ENCODE data around the gene DDB1.

DDB1 gene

GRCh38 chr11:61349916-61350315, 17.0 kb upstream of the DDB1 start:
- in situ Hi-C loops (cut with MboI; ENCODE audit: low pct_unique_long_range_greater_than_20kb, low sequenced_read_pairs, unreplicated experiment), result no loop called here
- TF ChIP-seq, protein P1, sequence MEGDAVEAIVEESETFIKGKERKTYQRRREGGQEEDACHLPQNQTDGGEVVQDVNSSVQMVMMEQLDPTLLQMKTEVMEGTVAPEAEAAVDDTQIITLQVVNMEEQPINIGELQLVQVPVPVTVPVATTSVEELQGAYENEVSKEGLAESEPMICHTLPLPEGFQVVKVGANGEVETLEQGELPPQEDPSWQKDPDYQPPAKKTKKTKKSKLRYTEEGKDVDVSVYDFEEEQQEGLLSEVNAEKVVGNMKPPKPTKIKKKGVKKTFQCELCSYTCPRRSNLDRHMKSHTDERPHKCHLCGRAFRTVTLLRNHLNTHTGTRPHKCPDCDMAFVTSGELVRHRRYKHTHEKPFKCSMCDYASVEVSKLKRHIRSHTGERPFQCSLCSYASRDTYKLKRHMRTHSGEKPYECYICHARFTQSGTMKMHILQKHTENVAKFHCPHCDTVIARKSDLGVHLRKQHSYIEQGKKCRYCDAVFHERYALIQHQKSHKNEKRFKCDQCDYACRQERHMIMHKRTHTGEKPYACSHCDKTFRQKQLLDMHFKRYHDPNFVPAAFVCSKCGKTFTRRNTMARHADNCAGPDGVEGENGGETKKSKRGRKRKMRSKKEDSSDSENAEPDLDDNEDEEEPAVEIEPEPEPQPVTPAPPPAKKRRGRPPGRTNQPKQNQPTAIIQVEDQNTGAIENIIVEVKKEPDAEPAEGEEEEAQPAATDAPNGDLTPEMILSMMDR (IDR thresholded peaks at IDR 0.05; ENCODE audit: extremely low read depth, insufficient read depth, missing control alignments), result no peak
- no peak for DNase-seq (ENCODE audit: low spot score)

DNA sequence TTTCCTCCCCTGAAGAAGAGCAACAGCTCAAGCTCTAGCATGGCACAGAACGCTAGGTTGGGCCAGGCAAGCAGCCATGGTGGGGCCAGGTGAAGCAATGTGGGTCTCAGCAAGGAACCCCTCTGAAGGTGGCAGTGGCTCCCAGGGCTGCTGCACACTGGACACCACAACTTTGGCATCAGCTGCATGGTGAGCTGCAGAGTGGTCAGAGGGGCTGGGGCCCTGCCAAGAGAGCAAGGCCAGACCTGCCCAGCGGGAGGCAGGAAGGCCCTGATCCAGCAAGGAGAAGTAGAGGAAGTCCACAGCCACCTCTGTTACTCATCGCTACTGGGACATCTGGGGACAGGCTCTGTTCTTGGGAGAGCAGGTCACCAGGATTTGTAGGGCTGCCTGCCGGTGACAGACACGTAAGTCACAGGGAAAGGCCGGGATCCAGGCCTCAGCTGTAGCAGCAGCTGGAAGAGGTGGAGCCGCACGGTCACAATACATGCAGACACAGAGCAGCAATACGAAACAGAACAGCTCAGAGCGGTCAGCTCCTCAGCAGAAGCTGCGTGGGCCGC, 16.4 kb upstream of the DDB1 start:
- in situ Hi-C loops (cut with MboI; ENCODE audit: low pct_unique_long_range_greater_than_20kb, low sequenced_read_pairs, unreplicated experiment), result no loop called here
- no peak for DNase-seq (ENCODE audit: low spot score)
- TF ChIP-seq, protein P1 (IDR thresholded peaks at IDR 0.05; ENCODE audit: extremely low read depth, insufficient read depth, missing control alignments), result no peak

- no peak for DNase-seq (ENCODE audit: low spot score)
- TF ChIP-seq, protein P1 (IDR thresholded peaks at IDR 0.05; ENCODE audit: extremely low read depth, insufficient read depth, missing control alignments), result no peak
- in situ Hi-C loops (cut with MboI; ENCODE audit: low pct_unique_long_range_greater_than_20kb, low sequenced_read_pairs, unreplicated experiment), result no loop called here
Measured at GRCh38 chr11:61347916-61348461, 15.1 kb upstream of the DDB1 start.

- DNase-seq (ENCODE audit: low spot score), result no peak
- TF ChIP-seq, protein P1 (IDR thresholded peaks at IDR 0.05; ENCODE audit: extremely low read depth, insufficient read depth, missing control alignments), result no peak
- in situ Hi-C loops (cut with MboI; ENCODE audit: low pct_unique_long_range_greater_than_20kb, low sequenced_read_pairs, unreplicated experiment), result no loop called here
Measured at GRCh38 chr11:61345954-61346843, 13.3 kb upstream of the DDB1 start.

DNA sequence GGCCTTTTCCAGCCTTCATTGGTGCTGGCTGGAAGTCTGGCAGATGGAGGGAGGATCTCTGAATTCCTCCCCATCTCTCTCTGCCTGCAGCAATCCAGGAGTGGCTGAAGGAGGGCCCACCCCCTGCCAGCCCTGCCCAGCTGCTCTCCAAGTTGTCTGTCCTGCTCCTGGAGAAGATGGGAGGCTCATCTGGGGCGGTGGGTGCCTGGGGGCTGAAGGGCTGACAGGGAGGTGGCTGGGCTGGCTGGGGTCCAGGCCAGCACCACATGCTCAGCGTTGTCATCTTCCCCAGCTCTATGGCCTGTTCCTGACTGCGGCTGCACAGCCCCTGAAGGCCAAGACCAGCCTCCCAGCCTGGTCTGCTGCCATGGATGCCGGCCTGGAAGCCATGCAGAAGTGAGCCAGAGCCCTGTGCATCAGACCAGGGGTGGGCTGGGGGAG, 12.3 kb upstream of the DDB1 start:
- TF ChIP-seq, protein P1 (IDR thresholded peaks at IDR 0.05; ENCODE audit: extremely low read depth, insufficient read depth, missing control alignments), result no peak
- no peak for DNase-seq (ENCODE audit: low spot score)
- in situ Hi-C loops (cut with MboI; ENCODE audit: low pct_unique_long_range_greater_than_20kb, low sequenced_read_pairs, unreplicated experiment), result no loop called here

GRCh38 chr11:61343792-61344745, 11.2 kb upstream of the DDB1 start:
- DNase-seq (ENCODE audit: low spot score), result no peak
- TF ChIP-seq, protein P1 (IDR thresholded peaks at IDR 0.05; ENCODE audit: extremely low read depth, insufficient read depth, missing control alignments), result no peak
- in situ Hi-C loops (cut with MboI; ENCODE audit: low pct_unique_long_range_greater_than_20kb, low sequenced_read_pairs, unreplicated experiment), result no loop called here

Data from GM13977 (cell line).